Middle frontal gyrus (tissue), 1 donor: ENCODE measurements around the gene UFD1.
"Not testable (repeated sequence)": the region's sequence is repeated elsewhere in the genome, so short reads cannot be mapped to it uniquely, and the experiment has no call there.

Source experiments
- DNase-seq: peaks from one replicate; pipeline ENCODE4 v3.0.0-alpha.2; 2015; ENCODE audit warnings: low spot score; ENCODE audit errors: extremely low spot score

Gene UFD1

DNA sequence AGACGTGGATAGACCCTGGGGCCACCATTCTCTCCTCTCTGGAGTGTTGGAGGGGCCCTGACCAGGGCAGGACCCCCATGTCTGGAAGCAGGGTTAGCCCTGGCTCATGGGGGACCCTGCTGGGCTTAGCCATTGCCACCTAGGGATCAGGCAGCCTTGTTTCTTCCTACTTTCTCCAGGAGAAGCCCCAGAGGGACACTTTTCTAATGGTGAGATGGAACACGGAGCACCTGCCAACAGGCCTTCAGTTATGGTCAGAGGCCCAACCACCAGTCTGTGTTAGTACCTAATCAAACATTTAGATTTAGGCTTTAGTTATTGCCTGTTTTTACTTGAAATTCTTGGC is 29.6 kb downstream of the UFD1 start:
- DNase-seq, result no peak

- DNase-seq, result no peak
Measured at GRCh38 chr22:19448739-19449421, 30.1 kb downstream of the UFD1 start.

GRCh38 chr22:19448076-19448607 is 30.9 kb downstream of the UFD1 start:
- DNase-seq, result no peak

- DNase-seq, result peak; percentile 90
Measured at GRCh38 chr22:19447330-19448075, 31.5 kb downstream of the UFD1 start, which contains the start of gene C22orf39. Gene C22orf39 (minus strand): TSS chr22:19447711. CDS start chr22:19447688, 23 bp downstream.

DNA sequence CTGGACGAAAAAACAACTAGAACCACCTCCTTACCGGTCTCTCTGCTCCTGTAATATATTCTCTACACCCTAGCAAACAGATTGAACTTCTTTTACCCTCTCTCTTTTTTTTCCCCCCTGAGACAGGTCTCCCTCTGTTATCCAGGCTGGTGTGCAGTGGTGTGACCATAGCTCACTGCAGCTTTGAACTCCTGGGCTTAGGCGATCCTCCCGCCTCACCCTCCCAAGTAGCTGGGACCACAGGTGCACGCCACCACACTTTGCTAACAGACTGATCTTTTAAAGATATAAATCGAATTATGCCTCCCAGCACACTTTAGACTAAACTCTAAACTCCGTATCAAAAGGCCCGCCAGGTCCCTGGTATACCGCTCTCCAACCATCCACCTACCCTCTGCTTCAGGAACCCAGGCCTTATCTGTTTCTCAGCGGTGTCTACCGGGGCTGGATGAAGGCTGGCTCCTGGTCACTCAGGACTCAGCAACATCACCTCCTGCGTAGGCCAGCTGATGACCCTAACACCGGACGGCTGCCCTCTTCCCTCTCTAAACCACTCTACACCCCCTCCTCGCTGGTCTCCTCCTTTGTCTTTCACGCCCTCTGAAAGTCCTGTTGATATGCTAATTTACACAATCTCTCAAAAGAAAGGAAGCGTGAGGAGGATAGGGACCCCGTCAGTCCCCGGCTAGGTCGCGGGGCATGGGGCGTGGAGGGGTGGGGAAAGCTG is 32.2 kb downstream of the UFD1 start:
- DNase-seq, result no peak

- DNase-seq, result not testable (repeated sequence)
Measured at GRCh38 chr22:19445279-19445982, 33.6 kb downstream of the UFD1 start.

DNA sequence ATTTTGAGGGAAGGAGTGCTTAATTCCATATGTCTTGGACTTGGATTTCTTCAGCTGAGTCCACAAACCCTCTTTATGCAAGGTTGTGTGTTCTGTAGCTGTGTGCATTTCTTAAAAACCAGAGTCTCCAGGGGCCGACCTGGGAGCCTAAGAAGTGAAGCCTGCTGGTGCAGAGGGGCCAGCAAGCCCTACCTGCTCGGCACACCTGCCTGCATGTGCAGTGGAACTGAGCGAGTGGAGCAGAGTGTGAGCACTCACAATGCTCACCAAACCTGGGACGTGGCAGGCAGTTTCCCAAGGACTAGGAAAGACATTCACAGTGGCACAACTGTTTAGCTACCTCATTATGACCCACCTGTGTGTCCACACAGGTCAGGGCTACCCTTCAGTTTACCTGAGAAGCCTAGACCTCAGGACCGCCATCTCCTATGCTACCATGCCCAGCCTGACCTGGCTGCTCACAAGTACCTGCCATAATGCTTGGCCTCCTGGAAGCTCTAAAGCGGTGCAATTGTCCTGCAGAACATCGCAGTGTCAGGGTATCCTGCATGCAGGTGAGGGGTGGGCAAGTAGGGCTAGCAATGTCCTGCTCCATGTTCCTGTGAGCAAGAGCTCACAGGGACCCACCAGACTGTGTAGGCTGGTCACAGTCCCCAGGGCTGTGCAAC is 35.3 kb downstream of the UFD1 start:
- DNase-seq, result no peak

GRCh38 chr22:19442166-19442565 is 36.8 kb downstream of the UFD1 start:
- DNase-seq, result no peak

- DNase-seq, result no peak
Measured at GRCh38 chr22:19440411-19441195, 38.4 kb downstream of the UFD1 start.

- DNase-seq, result no peak
Measured at GRCh38 chr22:19438298-19438697, 40.7 kb downstream of the UFD1 start.

GRCh38 chr22:19436444-19437161 is 42.4 kb downstream of the UFD1 start:
- not testable (repeated sequence) for DNase-seq

GRCh38 chr22:19434829-19435580 is 44.0 kb downstream of the UFD1 start:
- DNase-seq, result no peak

- no peak for DNase-seq
Measured at GRCh38 chr22:19434401-19434800, 44.6 kb downstream of the UFD1 start.

DNA sequence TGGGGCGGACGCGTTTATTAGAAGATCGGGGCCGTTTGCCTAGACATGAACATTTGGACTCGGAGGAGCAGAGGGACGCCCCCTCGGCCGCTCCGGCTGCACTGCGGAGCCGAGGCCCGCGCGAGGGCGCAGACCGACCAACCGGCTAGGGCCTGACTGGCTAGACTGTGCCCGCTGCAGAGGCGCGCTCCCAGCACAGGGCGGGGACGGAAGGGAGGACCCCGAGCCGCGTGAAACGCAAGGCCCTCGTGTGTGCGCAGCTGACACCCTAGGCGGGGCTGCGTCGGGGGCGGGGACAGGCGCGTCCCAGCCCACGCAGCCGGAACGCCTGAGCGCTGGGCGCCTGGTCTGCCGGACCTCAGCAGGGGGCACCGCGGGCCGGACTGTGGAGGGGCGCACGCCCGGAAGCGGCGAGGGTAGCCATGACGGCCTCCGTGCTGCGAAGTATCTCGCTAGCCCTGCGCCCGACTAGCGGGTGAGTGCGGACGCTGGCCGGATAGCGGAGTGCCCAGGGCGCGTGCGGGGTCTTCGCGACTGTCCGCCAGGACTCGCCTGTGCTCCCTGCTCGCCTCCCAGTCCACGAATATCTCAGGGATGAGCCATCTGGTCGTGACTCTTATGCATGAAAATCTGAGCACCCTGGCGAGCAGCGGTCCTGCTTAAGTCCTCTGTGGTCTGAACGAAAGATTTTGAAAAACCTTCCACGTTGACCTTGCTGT is 46.7 kb downstream of the UFD1 start, which contains the start of gene MRPL40:
TSS of gene MRPL40 (plus strand) at position 413 of the 719 bp plus-strand sequence. CDS start at position 423, 10 bp downstream.
- peak; percentile 93 for DNase-seq

GRCh38 chr22:19431649-19432132 is 47.3 kb downstream of the UFD1 start, which contains the start of gene HIRA:
Gene HIRA (minus strand): TSS chr22:19431733. CDS start chr22:19431476, 257 bp downstream.
- peak; percentile 61 for DNase-seq

DNA sequence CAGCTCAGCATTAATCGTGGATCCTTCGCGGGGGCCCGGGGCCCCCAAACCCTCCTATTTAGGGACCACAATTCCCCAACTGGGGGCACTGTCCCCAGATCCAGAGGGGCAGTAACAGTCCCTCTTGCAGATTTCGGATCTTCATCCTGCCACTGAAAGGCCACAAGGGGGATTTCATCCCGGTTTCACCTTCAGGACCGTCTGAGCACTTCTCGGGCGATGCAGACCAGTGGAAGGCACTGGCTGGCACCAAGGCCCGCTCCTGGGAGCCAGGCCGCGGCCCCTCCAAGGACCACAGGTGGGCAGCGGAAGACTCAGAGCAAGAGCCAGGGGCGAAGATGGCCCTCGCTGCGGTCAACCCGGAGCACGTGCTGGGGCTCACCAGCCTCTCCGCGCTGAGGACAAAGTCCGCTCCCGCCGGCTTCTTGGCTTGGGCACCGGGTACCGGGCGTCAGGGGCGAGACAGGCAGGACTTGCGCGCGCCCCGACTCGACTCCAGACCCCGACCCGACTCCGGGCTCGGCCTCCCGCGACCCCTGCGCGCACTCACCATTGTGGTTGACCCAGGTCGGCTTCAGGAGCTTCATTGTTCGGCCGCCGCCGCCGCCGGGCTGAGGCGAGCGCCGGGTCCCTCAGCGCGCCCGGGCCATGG is 48.0 kb downstream of the UFD1 start:
- no peak for DNase-seq
